Common myeloid progenitor, CD34-positive (primary cell): ENCODE data around the gene WFS1.

Source experiments
- CTCF ChIA-PET: fragments of 350-600 bp; sonication (Branson Sonifier 250); formaldehyde crosslinking; loops from one replicate; lab custom pipeline; 2021; ENCODE audit warnings: antibody characterized with exemption; lab: Charles Lee
- POLR2A ChIA-PET: fragments of 350-600 bp; sonication (Branson Sonifier 250); formaldehyde crosslinking; loops from one replicate; lab custom pipeline; 2021; ENCODE audit warnings: antibody characterized with exemption; lab: Charles Lee
- DNase-seq, 3 donors: peaks; one replicate each; pipeline versions ENCODE4 v3.0.0 to v3.0.0-alpha.2; 2013
- H3K27ac ChIP-seq, 2 experiments: 1 replicate in 1 of 2; 2 replicates in 1 of 2; pipeline ENCODE4 v1.7.0; 2013; ENCODE audit warnings: inconsistent platforms in 2 of 2, low read length in 2 of 2, mild to moderate bottlenecking in 2 of 2, low read depth in 1 of 2, moderate library complexity in 1 of 2; ENCODE audit not compliant: severe bottlenecking in 2 of 2, insufficient read depth in 1 of 2, poor library complexity in 1 of 2
- H3K27me3 ChIP-seq, 5 experiments: replicated peaks in 2 of 5; 1 replicate in 3 of 5; 2 replicates in 2 of 5; pipeline versions ENCODE4 v1.6.1 to v1.7.0; 2013; ENCODE audit warnings: low read length in 4 of 5, mild to moderate bottlenecking in 2 of 5, moderate library complexity in 2 of 5, inconsistent platforms in 1 of 5; ENCODE audit not compliant: insufficient read depth in 5 of 5, control insufficient read depth in 4 of 5
- H3K36me3 ChIP-seq, 4 experiments: 1 replicate in 2 of 4; 2 replicates in 2 of 4; pipeline versions ENCODE4 v1.6.1 to v1.7.0; 2013; ENCODE audit warnings: low read length in 3 of 4, control low read depth in 1 of 4, mild to moderate bottlenecking in 1 of 4; ENCODE audit not compliant: control insufficient read depth in 4 of 4, insufficient read depth in 4 of 4
- H3K4me1 ChIP-seq, 4 experiments: 1 replicate in 3 of 4; 2 replicates in 1 of 4; pipeline versions ENCODE4 v1.6.1 to v1.7.1; 2013; ENCODE audit warnings: low read length in 3 of 4, mild to moderate bottlenecking in 3 of 4, control low read depth in 1 of 4, inconsistent platforms in 1 of 4, moderate library complexity in 1 of 4; ENCODE audit not compliant: control insufficient read depth in 4 of 4, insufficient read depth in 4 of 4; ENCODE audit errors: control extremely low read depth in 1 of 4
- H3K4me3 ChIP-seq, 7 experiments: 1 replicate in 4 of 7; 2 replicates in 3 of 7; pipeline versions ENCODE4 v1.5.1 to v1.7.0; 2013; ENCODE audit warnings: mild to moderate bottlenecking in 7 of 7, low read length in 6 of 7, moderate library complexity in 6 of 7, inconsistent platforms in 2 of 7, low read depth in 2 of 7, control low read depth in 1 of 7; ENCODE audit not compliant: insufficient read depth in 4 of 7, control insufficient read depth in 1 of 7; ENCODE audit errors: extremely low read depth in 1 of 7
- H3K9me3 ChIP-seq, 5 experiments: 1 replicate in 4 of 5; 2 replicates in 1 of 5; pipeline versions ENCODE4 v1.6.1 to v1.7.1; 2013; ENCODE audit warnings: low read length in 4 of 5, mild to moderate bottlenecking in 2 of 5, inconsistent platforms in 1 of 5, low read depth in 1 of 5, moderate library complexity in 1 of 5; ENCODE audit not compliant: control insufficient read depth in 4 of 5, insufficient read depth in 2 of 5; ENCODE audit errors: control extremely low read depth in 1 of 5
- WGBS: methylation state at CpG from one replicate; pipeline ENCODE4 v1.1.5; 2013; ENCODE audit not compliant: insufficient coverage; 5-methylcytosine and 5-hydroxymethylcytosine counted together

The WFS1 gene

GRCh38 chr4:6295495-6295894 lies 25.8 kb downstream of the WFS1 start:
- no peak overlapping the region for H3K27ac ChIP-seq
- no peaks in the 10 kb centered on the region for H3K36me3 ChIP-seq
- ChIA-PET POLR2A (no interaction called here), CTCF (interaction anchor here (1.2 to 1.4 kb wide), 2 partner anchors 11 to 13 kb away, joined by 3 to 4 read pairs; no protein-coding TSS in a partner anchor)
- H3K4me3 ChIP-seq = no peak overlapping the region
- peaks cover 0 to 15% (median 0%) of the 10 kb centered on the region in 5 experiments for H3K27me3 ChIP-seq
- WGBS = 99% methylated on average over 14 of the region's 14 CpGs
- no peaks in the 10 kb centered on the region for H3K4me1 ChIP-seq
- no peaks in the 10 kb centered on the region for H3K9me3 ChIP-seq
- no peak for DNase-seq

DNA sequence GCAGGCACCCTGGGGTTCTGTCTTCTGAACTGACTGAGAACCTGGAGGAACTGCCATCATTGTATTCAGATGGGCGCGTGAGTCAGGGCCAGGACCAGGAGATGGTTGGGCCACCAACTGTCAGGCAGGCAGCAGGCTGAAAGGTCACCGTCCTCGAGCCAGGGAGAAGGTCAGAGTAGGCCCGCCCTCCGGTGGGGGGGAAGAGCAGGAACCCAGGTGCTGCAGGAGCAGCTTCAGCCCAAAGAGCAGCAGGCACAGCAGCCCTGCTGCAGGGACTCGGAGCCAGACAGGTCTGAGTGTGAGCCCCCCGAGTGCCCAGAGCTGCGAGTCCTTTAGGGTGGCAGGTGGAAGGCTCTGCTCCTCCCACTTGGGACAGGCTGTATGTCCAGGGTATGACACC lies 26.4 kb downstream of the WFS1 start:
- POLR2A ChIA-PET = no interaction called here
- no peak overlapping the region for H3K4me3 ChIP-seq
- H3K27ac ChIP-seq = no peak overlapping the region
- H3K9me3 ChIP-seq = no peaks in the 10 kb centered on the region
- no peak for DNase-seq
- peaks cover 0 to 15% (median 0%) of the 10 kb centered on the region in 5 experiments for H3K27me3 ChIP-seq
- no peaks in the 10 kb centered on the region for H3K4me1 ChIP-seq
- no peaks in the 10 kb centered on the region for H3K36me3 ChIP-seq
- CTCF ChIA-PET = interaction anchor here (1.2 to 2.0 kb wide), 3 partner anchors 11 to 32 kb away, joined by 3 to 4 read pairs (median 4); no protein-coding TSS in a partner anchor
- WGBS = 99% methylated on average over 9 of the region's 9 CpGs

- no peaks in the 10 kb centered on the region for H3K4me1 ChIP-seq
- no peak for DNase-seq
- ChIA-PET CTCF (interaction anchor here (1.3 to 2.0 kb wide), 2 partner anchors 31 to 33 kb away, joined by 4 read pairs; no protein-coding TSS in a partner anchor), POLR2A (no interaction called here)
- WGBS = 91% methylated on average over 15 of the region's 15 CpGs
- H3K27ac ChIP-seq = no peak overlapping the region
- no peak overlapping the region for H3K4me3 ChIP-seq
- H3K36me3 ChIP-seq = peaks cover 0 to 4% (median 0%) of the 10 kb centered on the region in 4 experiments
- no peaks in the 10 kb centered on the region for H3K9me3 ChIP-seq
- peaks cover 0 to 15% (median 0%) of the 10 kb centered on the region in 5 experiments for H3K27me3 ChIP-seq
Measured at GRCh38 chr4:6297266-6297815, 27.7 kb downstream of the WFS1 start.

GRCh38 chr4:6298035-6298434 lies 28.4 kb downstream of the WFS1 start:
- no peak for DNase-seq
- H3K4me3 ChIP-seq = no peak overlapping the region
- H3K27me3 ChIP-seq = peaks cover 0 to 13% (median 0%) of the 10 kb centered on the region in 5 experiments
- POLR2A ChIA-PET = interaction anchor here (0.5 kb wide), 1 partner anchor 10 kb away, joined by 3 read pairs; no protein-coding TSS in a partner anchor
- CTCF ChIA-PET = interaction anchor here (1.0 to 2.0 kb wide), 2 partner anchors 10 to 31 kb away, joined by 3 to 4 read pairs; no protein-coding TSS in a partner anchor
- no peaks in the 10 kb centered on the region for H3K4me1 ChIP-seq
- no peak overlapping the region for H3K27ac ChIP-seq
- 94% methylated on average over 12 of the region's 13 CpGs for WGBS
- H3K9me3 ChIP-seq = no peaks in the 10 kb centered on the region
- peaks cover 0 to 4% (median 0%) of the 10 kb centered on the region in 4 experiments for H3K36me3 ChIP-seq

GRCh38 chr4:6298852-6299251 lies 29.2 kb downstream of the WFS1 start:
- peaks cover 0 to 4% (median 0%) of the 10 kb centered on the region in 4 experiments for H3K36me3 ChIP-seq
- ChIA-PET CTCF (interaction anchor here (1.0 kb wide), 1 partner anchor 11 kb away, joined by 3 read pairs; no protein-coding TSS in a partner anchor), POLR2A (no interaction called here)

DNA sequence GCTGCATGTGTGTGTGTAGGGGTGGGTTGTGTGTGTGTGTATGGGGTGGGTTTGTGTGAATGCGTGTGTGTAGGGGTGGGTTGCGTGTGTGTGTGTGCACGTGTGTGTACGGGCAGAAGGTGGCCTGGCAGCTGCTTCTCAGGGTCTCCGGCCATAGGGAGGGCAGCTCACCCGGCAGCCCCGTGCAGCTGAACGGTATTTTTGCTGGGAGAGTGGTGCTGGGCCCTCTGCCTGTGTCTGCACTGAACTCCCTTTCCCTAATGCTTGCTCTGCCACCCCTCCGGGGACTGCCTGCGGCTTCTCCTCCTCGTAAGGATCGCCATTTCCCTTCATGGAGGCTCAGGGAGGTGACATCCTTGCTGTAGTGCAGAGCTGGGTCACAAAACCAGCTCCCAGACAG lies 30.2 kb downstream of the WFS1 start:
- H3K4me3 ChIP-seq = no peak overlapping the region
- no peak for DNase-seq
- no peaks in the 10 kb centered on the region for H3K4me1 ChIP-seq
- H3K9me3 ChIP-seq = no peaks in the 10 kb centered on the region
- H3K27me3 ChIP-seq = peaks cover 0 to 12% (median 0%) of the 10 kb centered on the region in 5 experiments
- POLR2A ChIA-PET = no interaction called here
- no peak overlapping the region for H3K27ac ChIP-seq
- 96% methylated on average over 9 of the region's 12 CpGs for whole genome bisulfite sequencing
- H3K36me3 ChIP-seq = peaks cover 0 to 4% (median 0%) of the 10 kb centered on the region in 4 experiments
- CTCF ChIA-PET = no interaction called here

More at GRCh38 chr4:6298852-6299251, 29.2 kb downstream of the WFS1 start:
- H3K4me1 ChIP-seq = no peaks in the 10 kb centered on the region
- H3K4me3 ChIP-seq = no peak overlapping the region
- no peak overlapping the region for H3K27ac ChIP-seq
- peaks cover 0 to 7% (median 0%) of the 10 kb centered on the region in 5 experiments for H3K27me3 ChIP-seq
- WGBS = 97% methylated on average over 5 of the region's 6 CpGs
- no peak for DNase-seq
- no peaks in the 10 kb centered on the region for H3K9me3 ChIP-seq

GRCh38 chr4:6300359-6300758 lies 30.7 kb downstream of the WFS1 start:
- ChIA-PET CTCF (no interaction called here), POLR2A (no interaction called here)
- WGBS = 92% methylated on average over 9 of the region's 11 CpGs

More at GRCh38 chr4:6300359-6300758, 30.7 kb downstream of the WFS1 start:
- Histone ChIP-seq H3K36me3 (peaks cover 0 to 4% (median 0%) of the 10 kb centered on the region in 4 experiments), H3K27ac (no peak overlapping the region), H3K9me3 (no peaks in the 10 kb centered on the region), H3K4me1 (no peaks in the 10 kb centered on the region), H3K4me3 (no peak overlapping the region), H3K27me3 (peaks cover 0 to 17% (median under 1%) of the 10 kb centered on the region in 5 experiments)
- no peak for DNase-seq
